Measurements from ENCODE around the gene DYNC2H1.

DYNC2H1 gene

GRCh38 chr11:103326070-103326794 is 217.0 kb downstream of the DYNC2H1 start:
- Histone ChIP-seq H2AFZ (ENCODE audit: low read depth, low read length) (no peak overlapping the region), H3K36me3 (ENCODE audit: insufficient read depth, low read length) (peaks cover 5% of the 10 kb centered on the region)

GRCh38 chr11:103327721-103328120 is 218.5 kb downstream of the DYNC2H1 start:
- no peaks in the 10 kb centered on the region for H3K27me3 ChIP-seq (ENCODE audit: insufficient read depth, low read length)
- H3K4me3 ChIP-seq (ENCODE audit: low read length): no peak overlapping the region
- H3K36me3 ChIP-seq (ENCODE audit: insufficient read depth, low read length): peaks cover 5% of the 10 kb centered on the region
- no peaks in the 10 kb centered on the region for H3K4me1 ChIP-seq (ENCODE audit: insufficient read depth, low read length)
- H2AFZ ChIP-seq (ENCODE audit: low read depth, low read length): no peak overlapping the region
- H3K9me3 ChIP-seq (ENCODE audit: low read length): no peaks in the 10 kb centered on the region

More at GRCh38 chr11:103326070-103326794, 217.0 kb downstream of the DYNC2H1 start:
- H3K4me1 ChIP-seq (ENCODE audit: insufficient read depth, low read length): no peaks in the 10 kb centered on the region
- no peaks in the 10 kb centered on the region for H3K27me3 ChIP-seq (ENCODE audit: insufficient read depth, low read length)
- no peak overlapping the region for H3K4me3 ChIP-seq (ENCODE audit: low read length)
- H3K9me3 ChIP-seq (ENCODE audit: low read length): no peaks in the 10 kb centered on the region

- Histone ChIP-seq H3K4me3 (ENCODE audit: low read length) (no peak overlapping the region), H3K9me3 (ENCODE audit: low read length) (no peaks in the 10 kb centered on the region), H2AFZ (ENCODE audit: low read depth, low read length) (no peak overlapping the region), H3K4me1 (ENCODE audit: insufficient read depth, low read length) (no peaks in the 10 kb centered on the region), H3K36me3 (ENCODE audit: insufficient read depth, low read length) (no peaks in the 10 kb centered on the region), H3K27me3 (ENCODE audit: insufficient read depth, low read length) (no peaks in the 10 kb centered on the region)
Measured at GRCh38 chr11:103332409-103332808, 223.2 kb downstream of the DYNC2H1 start.

- Histone ChIP-seq H2AFZ (ENCODE audit: low read depth, low read length) (no peak overlapping the region), H3K4me3 (ENCODE audit: low read length) (no peak overlapping the region), H3K4me1 (ENCODE audit: insufficient read depth, low read length) (peaks cover 4% of the 10 kb centered on the region), H3K27me3 (ENCODE audit: insufficient read depth, low read length) (no peaks in the 10 kb centered on the region), H3K9me3 (ENCODE audit: low read length) (no peaks in the 10 kb centered on the region), H3K36me3 (ENCODE audit: insufficient read depth, low read length) (no peaks in the 10 kb centered on the region)
Measured at GRCh38 chr11:103338621-103339484, 229.6 kb downstream of the DYNC2H1 start.

- no peaks in the 10 kb centered on the region for H3K36me3 ChIP-seq (ENCODE audit: insufficient read depth, low read length)
- no peaks in the 10 kb centered on the region for H3K9me3 ChIP-seq (ENCODE audit: low read length)
- H3K27me3 ChIP-seq (ENCODE audit: insufficient read depth, low read length): no peaks in the 10 kb centered on the region
- H3K4me1 ChIP-seq (ENCODE audit: insufficient read depth, low read length): peaks cover 4% of the 10 kb centered on the region
- no peak overlapping the region for H2AFZ ChIP-seq (ENCODE audit: low read depth, low read length)
- H3K4me3 ChIP-seq (ENCODE audit: low read length): no peak overlapping the region
Measured at GRCh38 chr11:103339485-103339857, 230.2 kb downstream of the DYNC2H1 start.

- Histone ChIP-seq H3K9me3 (ENCODE audit: low read length) (no peaks in the 10 kb centered on the region), H3K27me3 (ENCODE audit: insufficient read depth, low read length) (no peaks in the 10 kb centered on the region), H3K4me3 (ENCODE audit: low read length) (no peak overlapping the region), H2AFZ (ENCODE audit: low read depth, low read length) (no peak overlapping the region), H3K36me3 (ENCODE audit: insufficient read depth, low read length) (no peaks in the 10 kb centered on the region), H3K4me1 (ENCODE audit: insufficient read depth, low read length) (peaks cover 4% of the 10 kb centered on the region)
Measured at GRCh38 chr11:103340956-103341355, 231.7 kb downstream of the DYNC2H1 start.

- no peak overlapping the region for H3K4me3 ChIP-seq (ENCODE audit: low read length)
- H3K9me3 ChIP-seq (ENCODE audit: low read length): no peaks in the 10 kb centered on the region
- H2AFZ ChIP-seq (ENCODE audit: low read depth, low read length): no peak overlapping the region
- H3K4me1 ChIP-seq (ENCODE audit: insufficient read depth, low read length): peaks cover 4% of the 10 kb centered on the region
- H3K27me3 ChIP-seq (ENCODE audit: insufficient read depth, low read length): no peaks in the 10 kb centered on the region
- H3K36me3 ChIP-seq (ENCODE audit: insufficient read depth, low read length): no peaks in the 10 kb centered on the region
Measured at GRCh38 chr11:103344886-103345285, 235.7 kb downstream of the DYNC2H1 start.

GRCh38 chr11:103349595-103349994 is 240.4 kb downstream of the DYNC2H1 start:
- H3K4me1 ChIP-seq (ENCODE audit: insufficient read depth, low read length): no peaks in the 10 kb centered on the region
- H3K9me3 ChIP-seq (ENCODE audit: low read length): no peaks in the 10 kb centered on the region
- H2AFZ ChIP-seq (ENCODE audit: low read depth, low read length): no peak overlapping the region
- no peaks in the 10 kb centered on the region for H3K36me3 ChIP-seq (ENCODE audit: insufficient read depth, low read length)
- no peaks in the 10 kb centered on the region for H3K27me3 ChIP-seq (ENCODE audit: insufficient read depth, low read length)
- H3K4me3 ChIP-seq (ENCODE audit: low read length): no peak overlapping the region

- Histone ChIP-seq H3K9me3 (ENCODE audit: low read length) (no peaks in the 10 kb centered on the region), H3K27me3 (ENCODE audit: insufficient read depth, low read length) (no peaks in the 10 kb centered on the region), H2AFZ (ENCODE audit: low read depth, low read length) (no peak overlapping the region), H3K36me3 (ENCODE audit: insufficient read depth, low read length) (no peaks in the 10 kb centered on the region), H3K4me3 (ENCODE audit: low read length) (no peak overlapping the region), H3K4me1 (ENCODE audit: insufficient read depth, low read length) (no peaks in the 10 kb centered on the region)
Measured at GRCh38 chr11:103354656-103355055, 245.4 kb downstream of the DYNC2H1 start.

GRCh38 chr11:103358251-103358650 is 249.0 kb downstream of the DYNC2H1 start:
- H3K4me3 ChIP-seq (ENCODE audit: low read length): no peak overlapping the region
- H2AFZ ChIP-seq (ENCODE audit: low read depth, low read length): no peak overlapping the region
- no peaks in the 10 kb centered on the region for H3K36me3 ChIP-seq (ENCODE audit: insufficient read depth, low read length)
- no peaks in the 10 kb centered on the region for H3K9me3 ChIP-seq (ENCODE audit: low read length)
- no peaks in the 10 kb centered on the region for H3K27me3 ChIP-seq (ENCODE audit: insufficient read depth, low read length)
- H3K4me1 ChIP-seq (ENCODE audit: insufficient read depth, low read length): no peaks in the 10 kb centered on the region

- no peaks in the 10 kb centered on the region for H3K27me3 ChIP-seq (ENCODE audit: insufficient read depth, low read length)
- no peaks in the 10 kb centered on the region for H3K4me1 ChIP-seq (ENCODE audit: insufficient read depth, low read length)
- H2AFZ ChIP-seq (ENCODE audit: low read depth, low read length): no peak overlapping the region
- no peak overlapping the region for H3K4me3 ChIP-seq (ENCODE audit: low read length)
- no peaks in the 10 kb centered on the region for H3K9me3 ChIP-seq (ENCODE audit: low read length)
- H3K36me3 ChIP-seq (ENCODE audit: insufficient read depth, low read length): no peaks in the 10 kb centered on the region
Measured at GRCh38 chr11:103359216-103359615, 250.0 kb downstream of the DYNC2H1 start.

- no peaks in the 10 kb centered on the region for H3K4me1 ChIP-seq (ENCODE audit: insufficient read depth, low read length)
- H3K36me3 ChIP-seq (ENCODE audit: insufficient read depth, low read length): no peaks in the 10 kb centered on the region
- H3K9me3 ChIP-seq (ENCODE audit: low read length): no peaks in the 10 kb centered on the region
- H3K27me3 ChIP-seq (ENCODE audit: insufficient read depth, low read length): no peaks in the 10 kb centered on the region
- no peak overlapping the region for H2AFZ ChIP-seq (ENCODE audit: low read depth, low read length)
- H3K4me3 ChIP-seq (ENCODE audit: low read length): no peak overlapping the region
Measured at GRCh38 chr11:103364687-103365086, 255.5 kb downstream of the DYNC2H1 start.

- H3K4me3 ChIP-seq (ENCODE audit: low read length): no peak overlapping the region
- H3K27me3 ChIP-seq (ENCODE audit: insufficient read depth, low read length): no peaks in the 10 kb centered on the region
- H3K4me1 ChIP-seq (ENCODE audit: insufficient read depth, low read length): no peaks in the 10 kb centered on the region
- peaks cover 6% of the 10 kb centered on the region for H3K36me3 ChIP-seq (ENCODE audit: insufficient read depth, low read length)
- no peak overlapping the region for H2AFZ ChIP-seq (ENCODE audit: low read depth, low read length)
- no peaks in the 10 kb centered on the region for H3K9me3 ChIP-seq (ENCODE audit: low read length)
Measured at GRCh38 chr11:103367650-103368049, 258.4 kb downstream of the DYNC2H1 start.

Measured in neuron (in vitro differentiated cells).